HepG2 (cell line): ENCODE measurements around the gene NHLH2. TPM values are rescaled to one million over a fixed set of nuclear protein-coding genes. Genes with fewer than 3 reads are reported as not detected.

Experiments
- ATAC-seq: fragments of 200-7000 bp; cut with Tn5 transposase; 3 replicates; pipeline ENCODE4 v1.9.1; 2020; ENCODE audit warnings: mild to moderate bottlenecking, moderate library complexity
- BruUV-seq: library from RNA; stranded (reverse); fragments of 400-500 nt; replicated peaks from 2 replicates; lab custom pipeline; 2021; lab: Mats Ljungman, UMichigan
- CTCF ChIA-PET: fragments of 300-600 bp; formaldehyde crosslinking; extraction: SDS; loops from one replicate; lab custom pipeline; 2021; ENCODE audit warnings: low total read pairs, inconsistent platforms, low intra/inter-chr PET ratio; lab: Yijun Ruan, JAX
- POLR2A ChIA-PET: fragments of 350-600 bp; sonication (Branson Sonifier 250); formaldehyde crosslinking; loops from one replicate; lab custom pipeline; 2020; ENCODE audit warnings: antibody characterized with exemption, inconsistent platforms; lab: Yijun Ruan, JAX
- DNase-seq: peaks from one replicate; pipeline ENCODE4 v3.0.0-alpha.2; 2015; ENCODE audit warnings: low spot score
- FAIRE-seq: peaks from 3 replicates; lab custom pipeline; 2011; peaks lifted over from hg19 to GRCh38; lab: Jason Lieb, UNC
- H2AFZ ChIP-seq: one replicate; pipeline ENCODE4 v1.6.1; 2011; ENCODE audit warnings: low read length, inconsistent platforms
- H3K27ac ChIP-seq: fragments of 300-600 bp; 3 replicates; pipeline ENCODE4 v1.8.0; 2011; ENCODE audit warnings: mixed run types, mild to moderate bottlenecking, mixed read lengths, low read length, inconsistent platforms; ENCODE audit not compliant: insufficient read depth; ENCODE audit errors: extremely low read length
- H3K27me3 ChIP-seq, 2 experiments: fragments of 200-600 bp in 1 of 2; 2 replicates in 1 of 2; 3 replicates in 1 of 2; pipeline versions ENCODE4 v1.6.0 to v1.8.0; 2011; ENCODE audit warnings: low read length in 2 of 2, mild to moderate bottlenecking in 2 of 2, moderate library complexity in 2 of 2, inconsistent platforms in 1 of 2; ENCODE audit not compliant: insufficient read depth in 2 of 2, control insufficient read depth in 1 of 2
- H3K36me3 ChIP-seq, 2 experiments: fragments of 200-600 bp in 1 of 2; replicated peaks in 1 of 2; 2 replicates in 1 of 2; 3 replicates in 1 of 2; pipeline versions ENCODE4 v1.5.1 to v1.8.0; 2011; ENCODE audit warnings: low read length in 2 of 2, inconsistent platforms in 1 of 2; ENCODE audit not compliant: insufficient read depth in 2 of 2, control insufficient read depth in 1 of 2
- H3K4me1 ChIP-seq: 2 replicates; pipeline ENCODE4 v1.5.1; 2012; ENCODE audit warnings: low read length, inconsistent platforms; ENCODE audit not compliant: insufficient read depth
- H3K4me2 ChIP-seq: 2 replicates; pipeline ENCODE4 v1.6.0; 2011; ENCODE audit warnings: low read depth, low read length, inconsistent platforms
- H3K4me3 ChIP-seq, 3 experiments: fragments of 200-600 bp in 1 of 3; sonication (generic), shearing (Covaris generic) in 1 of 3; replicated peaks in 1 of 3; 2 replicates each; pipeline ENCODE4 v1.5.1; 2011 to 2016; ENCODE audit warnings: low read length in 3 of 3, inconsistent platforms in 2 of 3, low read depth in 2 of 3, mild to moderate bottlenecking in 2 of 3, control low read depth in 1 of 3, mixed read lengths in 1 of 3; ENCODE audit not compliant: insufficient read depth in 1 of 3
- H3K79me2 ChIP-seq: one replicate; pipeline ENCODE4 v1.6.1; 2011; ENCODE audit warnings: low read length, inconsistent platforms; ENCODE audit not compliant: insufficient read depth
- H3K9ac ChIP-seq: 2 replicates; pipeline ENCODE4 v1.6.0; 2011; ENCODE audit warnings: mild to moderate bottlenecking, low read depth, low read length, inconsistent platforms; ENCODE audit not compliant: insufficient read depth
- H3K9me3 ChIP-seq: 2 replicates; pipeline ENCODE4 v1.5.1; 2012; ENCODE audit warnings: mild to moderate bottlenecking, low read length
- H4K20me1 ChIP-seq: 2 replicates; pipeline ENCODE4 v1.6.0; 2011; ENCODE audit warnings: inconsistent platforms, mild to moderate bottlenecking, low read length, moderate library complexity; ENCODE audit not compliant: insufficient read depth
- AGO2 ChIP-seq: fragments of 200-400 bp; formaldehyde crosslinking; optimal IDR thresholded peaks from 2 replicates; pipeline ENCODE3; 2017; ENCODE audit warnings: mild to moderate bottlenecking, low read depth, low read length, moderate library complexity
- ATAD3A ChIP-seq: sonication (generic); formaldehyde crosslinking; IDR thresholded peaks from 2 replicates; pipeline ENCODE4 v1.4.0; 2020; ENCODE audit warnings: missing genetic modification reagents
- ETV6 ChIP-seq: sonication (generic); formaldehyde crosslinking; conservative IDR thresholded peaks from 2 replicates; pipeline ENCODE4 v1.4.0; 2020; ENCODE audit warnings: missing genetic modification reagents
- FOSL1 ChIP-seq: sonication (generic); formaldehyde crosslinking; IDR thresholded peaks from 2 replicates; pipeline ENCODE4 v1.9.0; 2021; ENCODE audit warnings: missing genetic modification reagents, borderline replicate concordance
- FOXJ3 ChIP-seq: sonication (generic); formaldehyde crosslinking; IDR thresholded peaks from 2 replicates; pipeline ENCODE4 v1.4.0; 2020; ENCODE audit warnings: missing genetic modification reagents, mild to moderate bottlenecking, borderline replicate concordance
- FOXK1 ChIP-seq: sonication (generic); formaldehyde crosslinking; IDR thresholded peaks from 2 replicates; pipeline ENCODE4 v1.4.0; 2020; ENCODE audit warnings: low read depth, missing genetic modification reagents, borderline replicate concordance
- GFI1 ChIP-seq: sonication (generic); formaldehyde crosslinking; IDR thresholded peaks from 2 replicates; pipeline ENCODE4 v1.5.0; 2020; ENCODE audit warnings: missing genetic modification reagents, mild to moderate bottlenecking, borderline replicate concordance
- MIER2 ChIP-seq: IDR thresholded peaks from 2 replicates; pipeline ENCODE4 v1.6.1; 2016; ENCODE audit warnings: missing biosample characterization, missing genetic modification reagents
- NFE2L1 ChIP-seq: sonication (generic); formaldehyde crosslinking; IDR thresholded peaks from 2 replicates; pipeline ENCODE4 v1.4.0; 2020; ENCODE audit warnings: missing genetic modification reagents, mild to moderate bottlenecking, borderline replicate concordance
- PAX8 ChIP-seq: sonication (generic); formaldehyde crosslinking; IDR thresholded peaks from 2 replicates; pipeline ENCODE4 v1.8.0; 2022; ENCODE audit warnings: mild to moderate bottlenecking, missing genetic modification reagents, borderline replicate concordance
- TCF12 ChIP-seq, 2 experiments: fragments of 450-650 bp in 1 of 2; sonication (generic) in 1 of 2; formaldehyde crosslinking in 1 of 2; IDR thresholded peaks; 2 replicates each; pipeline versions ENCODE4 v1.6.1 to v1.8.0; 2017 to 2022; ENCODE audit warnings: antibody characterized with exemption in 1 of 2, mild to moderate bottlenecking in 1 of 2, missing genetic modification reagents in 1 of 2, moderate library complexity in 1 of 2
- ZC3H13 ChIP-seq: sonication (generic); formaldehyde crosslinking; IDR thresholded peaks from 2 replicates; pipeline ENCODE4 v1.8.1; 2023; ENCODE audit warnings: mild to moderate bottlenecking, missing genetic modification reagents, moderate library complexity
- ZFP36 ChIP-seq: fragments of 150-350 bp; IDR thresholded peaks from 2 replicates; pipeline ENCODE4 v1.6.1; 2018; ENCODE audit warnings: borderline replicate concordance, low read length, low read depth; ENCODE audit not compliant: partially characterized antibody
- ZFY ChIP-seq: sonication (generic); formaldehyde crosslinking; IDR thresholded peaks from 2 replicates; pipeline ENCODE4 v1.4.0; 2020; ENCODE audit warnings: missing genetic modification reagents
- ZIK1 ChIP-seq: sonication (generic); formaldehyde crosslinking; IDR thresholded peaks from 2 replicates; pipeline ENCODE4 v1.5.0; 2020; ENCODE audit warnings: mild to moderate bottlenecking, low read depth, missing genetic modification reagents, borderline replicate concordance
- ZKSCAN5 ChIP-seq: sonication (generic); formaldehyde crosslinking; IDR thresholded peaks from 2 replicates; pipeline ENCODE4 v1.5.1; 2020; ENCODE audit warnings: mild to moderate bottlenecking, missing genetic modification reagents
- ZNF225 ChIP-seq: sonication (generic); formaldehyde crosslinking; IDR thresholded peaks from 2 replicates; pipeline ENCODE4 v1.4.0; 2020; ENCODE audit warnings: mild to moderate bottlenecking, missing genetic modification reagents
- ZNF264 ChIP-seq: sonication (generic); formaldehyde crosslinking; IDR thresholded peaks from 2 replicates; pipeline ENCODE4 v1.4.0; 2020; ENCODE audit warnings: missing genetic modification reagents
- ZNF451 ChIP-seq: sonication (generic); formaldehyde crosslinking; IDR thresholded peaks from 2 replicates; pipeline ENCODE4 v1.5.0; 2020; ENCODE audit warnings: mild to moderate bottlenecking, missing genetic modification reagents
- WGBS: methylation state at CpG from one replicate; pipeline ENCODE4 v1.1.6; 2017; ENCODE audit warnings: low lambda C conversion rate; 5-methylcytosine and 5-hydroxymethylcytosine counted together
- in situ Hi-C: cut with HindIII; loops from 2 replicates; pipeline ENCODE4 v1.10.0; 2017; ENCODE audit warnings: low pct_unique_long_range_greater_than_20kb; ENCODE audit not compliant: extremely low pct_ligation_motif_present
- intact Hi-C: fragments of 100-400 bp; cut with micrococcal nuclease; formaldehyde crosslinking; loops from one replicate; pipeline ENCODE4 v1.10.0; 2022; ENCODE audit not compliant: unreplicated experiment
- polyA plus RNA-seq, 8 experiments: library from polyadenylated mRNA; depleted of rRNA in 3 of 8; stranded (reverse) in 7 of 8; unstranded in 1 of 8; fragments of >200 nt; fragmentation: Illumina TruSeq in 4 of 8; extraction: Trizol in 4 of 8; gene quantifications; 2 replicates each; pipeline versions ENCODE4 v1.2.1 to v1.2.3, GENCODE V29; 2011 to 2016; ENCODE audit warnings: low read depth in 4 of 8, missing spikeins in 1 of 8, mixed read lengths in 1 of 8; ENCODE audit not compliant: insufficient read depth in 1 of 8
- total RNA-seq, 5 experiments: library from RNA; depleted of rRNA; stranded (reverse); fragments of >200 nt; fragmentation: Illumina TruSeq; extraction: Trizol; gene quantifications; 2 replicates each; pipeline ENCODE4 v1.2.3, GENCODE V29; 2016; ENCODE audit warnings: low read depth in 1 of 5
- TF ChIP-seq, protein P1 (sequence below): sonication (generic); formaldehyde crosslinking; IDR thresholded peaks from 2 replicates; pipeline ENCODE4 v1.5.1; 2020; ENCODE audit warnings: mild to moderate bottlenecking, missing genetic modification reagents

The NHLH2 gene
- total and polyA plus RNA-seq, 2 of the 13 experiments (the other 11 are each of a cell fraction or from before 2014, with no cell fraction given), result not detected

GRCh38 chr1:115890580-115890979, 49.7 kb upstream of the NHLH2 start (continued):
- TF ChIP-seq TCF12 (IDR thresholded peaks at IDR 0.05), result no peak
- TF ChIP-seq TCF12 (CRISPR knock-in tag; IDR thresholded peaks at IDR 0.05), result no peak
- no peak for TF ChIP-seq ZFY (CRISPR knock-in tag)
- no peak for TF ChIP-seq FOXJ3 (CRISPR knock-in tag)
- no peak for TF ChIP-seq GFI1 (CRISPR knock-in tag)
- no peak for TF ChIP-seq ZNF264 (CRISPR knock-in tag)
- TF ChIP-seq, all 625 proteins: peak for 0

GRCh38 chr1:115888976-115889375, 48.0 kb upstream of the NHLH2 start:
- H2AFZ ChIP-seq, result no peak overlapping the region
- H3K36me3 ChIP-seq, result no peaks in the 10 kb centered on the region
- FAIRE-seq (no peak), DNase-seq (no peak), ATAC-seq (no peak)
- POLR2A ChIA-PET, result no interaction called here
- H4K20me1 ChIP-seq, result no peaks in the 10 kb centered on the region
- in situ Hi-C loops, result no loop called here
- H3K79me2 ChIP-seq, result no peaks in the 10 kb centered on the region
- no TSS peak for BruUV-seq
- WGBS, result 29% methylated on average over 2 of the region's 2 CpGs
- CTCF ChIA-PET, result no interaction called here
- intact Hi-C loops, result no loop called here
- no peak overlapping the region for H3K9ac ChIP-seq
- H3K27ac ChIP-seq, result no peak overlapping the region
- H3K4me3 ChIP-seq, result no peak overlapping the region
- no peak overlapping the region for H3K4me2 ChIP-seq
- no peaks in the 10 kb centered on the region for H3K4me1 ChIP-seq
- no peaks in the 10 kb centered on the region for H3K27me3 ChIP-seq
- H3K9me3 ChIP-seq, result no peaks in the 10 kb centered on the region
- TF ChIP-seq ZNF451 (CRISPR knock-in tag) (no peak), NFE2L1 (CRISPR knock-in tag) (no peak), MIER2 (CRISPR knock-in tag) (no peak), PAX8 (CRISPR knock-in tag) (no peak), ATAD3A (CRISPR knock-in tag) (no peak), ZIK1 (CRISPR knock-in tag) (no peak), ZKSCAN5 (CRISPR knock-in tag) (no peak), ZFP36 (no peak), FOXK1 (CRISPR knock-in tag) (no peak), AGO2 (no peak), ZC3H13 (CRISPR knock-in tag) (no peak), FOSL1 (CRISPR knock-in tag) (no peak), ZNF225 (CRISPR knock-in tag) (no peak), ETV6 (CRISPR knock-in tag) (no peak)
- TF ChIP-seq, protein P1, sequence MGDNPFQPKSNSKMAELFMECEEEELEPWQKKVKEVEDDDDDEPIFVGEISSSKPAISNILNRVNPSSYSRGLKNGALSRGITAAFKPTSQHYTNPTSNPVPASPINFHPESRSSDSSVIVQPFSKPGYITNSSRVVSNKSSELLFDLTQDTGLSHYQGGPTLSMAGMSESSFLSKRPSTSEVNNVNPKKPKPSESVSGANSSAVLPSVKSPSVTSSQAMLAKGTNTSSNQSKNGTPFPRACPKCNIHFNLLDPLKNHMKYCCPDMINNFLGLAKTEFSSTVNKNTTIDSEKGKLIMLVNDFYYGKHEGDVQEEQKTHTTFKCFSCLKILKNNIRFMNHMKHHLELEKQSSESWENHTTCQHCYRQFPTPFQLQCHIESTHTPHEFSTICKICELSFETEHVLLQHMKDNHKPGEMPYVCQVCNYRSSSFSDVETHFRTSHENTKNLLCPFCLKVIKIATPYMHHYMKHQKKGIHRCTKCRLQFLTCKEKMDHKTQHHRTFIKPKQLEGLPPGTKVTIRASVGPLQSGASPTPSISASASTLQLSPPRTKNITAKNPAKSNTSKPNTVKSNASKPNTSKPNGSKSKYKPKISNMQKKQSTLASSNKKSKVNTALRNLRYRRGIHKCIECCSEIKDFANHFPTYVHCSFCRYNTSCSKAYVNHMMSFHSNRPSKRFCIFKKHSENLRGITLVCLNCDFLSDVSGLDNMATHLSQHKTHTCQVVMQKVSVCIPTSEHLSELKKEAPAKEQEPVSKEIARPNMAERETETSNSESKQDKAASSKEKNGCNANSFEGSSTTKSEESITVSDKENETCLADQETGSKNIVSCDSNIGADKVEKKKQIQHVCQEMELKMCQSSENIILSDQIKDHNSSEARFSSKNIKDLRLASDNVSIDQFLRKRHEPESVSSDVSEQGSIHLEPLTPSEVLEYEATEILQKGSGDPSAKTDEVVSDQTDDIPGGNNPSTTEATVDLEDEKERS (CRISPR knock-in tag), result no peak
